Urinary bladder (tissue), 4 donors: ENCODE measurements around the gene RSRC2. TPM values are rescaled to one million over a fixed set of nuclear protein-coding genes. Genes with fewer than 3 reads are reported as not detected.
"Not testable (repeated sequence)": the region's sequence is repeated elsewhere in the genome, so short reads cannot be mapped to it uniquely, and the experiment has no call there.

Experiments
- DNase-seq: peaks from one replicate; pipeline ENCODE4 v3.0.0-alpha.2; 2015; ENCODE audit errors: extremely low spot score
- H3K27ac ChIP-seq: one replicate; pipeline ENCODE4 v1.5.1; 2013; ENCODE audit warnings: low read depth, mild to moderate bottlenecking, moderate library complexity
- H3K36me3 ChIP-seq: one replicate; pipeline ENCODE4 v1.6.1; 2013; ENCODE audit warnings: mild to moderate bottlenecking, moderate library complexity; ENCODE audit not compliant: insufficient read depth
- H3K4me1 ChIP-seq: one replicate; pipeline ENCODE4 v1.6.1; 2013; ENCODE audit warnings: mild to moderate bottlenecking, moderate library complexity; ENCODE audit not compliant: insufficient read depth
- H3K4me3 ChIP-seq: one replicate; pipeline ENCODE4 v1.5.1; 2013; ENCODE audit warnings: low read depth, low read length
- WGBS: extraction: QIAGEN DNeasy Blood & Tissue Kit; methylation state at CpG from one replicate; pipeline ENCODE4 v1.1.7; 2013; 5-methylcytosine and 5-hydroxymethylcytosine counted together
- polyA plus RNA-seq: library from polyadenylated mRNA; stranded (reverse); fragments of 200-250 nt; gene quantifications from one replicate; pipeline ENCODE4 v1.2.3, GENCODE V29; 2013
- total RNA-seq: library from RNA; depleted of rRNA; stranded (reverse); fragments of >200 nt; gene quantifications from one replicate; pipeline ENCODE4 v1.2.3, GENCODE V29; 2014
- donor health status: healthy with polysubstance abuse.
- donor health status: healthy.

The RSRC2 gene
- total and polyA plus RNA-seq, 2 donors, result 55.5 to 87.4 TPM

- H3K4me1 ChIP-seq, result peaks cover 1% of the 10 kb centered on the region
- no peak overlapping the region for H3K4me3 ChIP-seq
- no peak for DNase-seq
- H3K27ac ChIP-seq, result no peak overlapping the region
- H3K36me3 ChIP-seq, result no peaks in the 10 kb centered on the region
- 94% methylated on average over 6 of the region's 6 CpGs for WGBS
Measured at GRCh38 chr12:122528992-122529391, 2.3 kb upstream of the RSRC2 start.

- Histone ChIP-seq H3K4me3 (no peak overlapping the region), H3K27ac (no peak overlapping the region), H3K36me3 (peaks cover 2% of the 10 kb centered on the region), H3K4me1 (peaks cover 1% of the 10 kb centered on the region)
- whole genome bisulfite sequencing, result 95% methylated on average over 7 of the region's 7 CpGs
- DNase-seq, result no peak
Measured at GRCh38 chr12:122528582-122528981, 1.8 kb upstream of the RSRC2 start.

GRCh38 chr12:122527478-122527944, 775 bp upstream of the RSRC2 start:
- no peak for DNase-seq
- peaks cover 1% of the 10 kb centered on the region for H3K4me1 ChIP-seq
- under 1% methylated on average over 21 of the region's 21 CpGs for WGBS
- no peak overlapping the region for H3K27ac ChIP-seq
- peaks cover 2% of the 10 kb centered on the region for H3K36me3 ChIP-seq
- H3K4me3 ChIP-seq, result peak overlapping the region; percentile 56

- DNase-seq, result no peak
- Histone ChIP-seq H3K4me3 (no peak overlapping the region), H3K27ac (no peak overlapping the region), H3K4me1 (peaks cover 1% of the 10 kb centered on the region), H3K36me3 (peaks cover 6% of the 10 kb centered on the region)
- 13% methylated on average over 8 of the region's 8 CpGs for WGBS
Measured at GRCh38 chr12:122523846-122524718, 2.7 kb downstream of the RSRC2 start.

DNA sequence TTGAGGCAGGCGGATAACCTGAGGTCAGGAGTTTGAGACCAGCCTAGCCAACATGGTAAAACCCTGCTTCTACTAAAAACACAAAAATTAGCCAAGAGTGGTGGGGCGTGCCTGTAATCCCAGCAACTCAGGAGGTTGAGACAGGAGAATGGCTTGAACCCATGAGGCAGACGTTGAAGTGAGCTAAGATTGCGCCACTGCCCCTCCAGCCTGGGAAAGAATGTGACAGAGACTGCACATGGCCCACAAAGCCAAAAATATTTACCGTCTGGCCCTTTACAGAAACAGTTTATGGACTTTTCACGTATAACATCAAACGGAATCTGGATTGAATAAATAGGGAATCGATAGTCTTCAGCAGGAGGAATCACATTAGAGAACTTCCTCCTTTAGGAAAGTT, 3.5 kb downstream of the RSRC2 start:
- Histone ChIP-seq H3K36me3 (peaks cover 6% of the 10 kb centered on the region), H3K4me3 (no peak overlapping the region), H3K27ac (no peak overlapping the region), H3K4me1 (no peaks in the 10 kb centered on the region)
- 41% methylated on average over 8 of the region's 8 CpGs for WGBS
- no peak for DNase-seq

DNA sequence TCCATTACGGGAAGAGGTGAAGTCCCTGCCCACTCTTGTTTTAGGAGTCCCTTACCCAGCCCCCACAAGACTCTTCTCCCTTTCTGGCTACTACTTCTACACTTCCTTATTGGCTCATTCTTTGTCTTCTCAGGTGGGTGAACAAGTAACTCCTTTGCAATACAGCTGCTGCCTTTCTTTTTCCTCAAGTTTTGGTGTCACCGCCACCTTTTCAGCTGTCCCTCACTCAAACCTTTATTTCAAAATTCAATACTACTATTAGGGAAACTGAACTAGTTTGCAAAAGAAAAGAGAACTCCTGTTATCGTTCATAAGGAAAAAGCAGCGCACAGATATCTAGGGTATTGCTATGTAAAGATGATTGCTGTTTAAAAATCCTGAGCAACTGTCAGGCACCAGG, 6.1 kb downstream of the RSRC2 start:
- WGBS, result 93% methylated on average over 4 of the region's 4 CpGs
- no peaks in the 10 kb centered on the region for H3K4me1 ChIP-seq
- no peak overlapping the region for H3K4me3 ChIP-seq
- H3K27ac ChIP-seq, result no peak overlapping the region
- peaks cover 12% of the 10 kb centered on the region for H3K36me3 ChIP-seq
- no peak for DNase-seq

DNA sequence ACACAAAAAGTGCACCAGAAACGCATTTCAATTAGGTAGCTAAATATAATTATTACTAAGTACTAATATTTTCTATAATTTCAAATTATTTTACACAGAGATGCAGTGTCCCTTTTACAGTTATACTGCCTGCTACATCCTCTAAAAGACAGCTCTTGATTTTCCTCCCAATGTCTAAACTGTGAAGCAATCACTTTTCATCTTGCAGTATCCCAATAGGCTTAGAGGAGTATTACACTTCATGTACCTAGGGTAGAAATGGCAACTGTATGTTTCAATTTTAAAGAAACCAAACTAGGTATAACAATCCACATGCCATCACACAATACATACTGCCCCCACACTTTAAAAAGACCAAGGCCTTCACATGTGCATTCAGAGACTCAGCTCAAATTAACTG, 7.3 kb downstream of the RSRC2 start:
- no peak overlapping the region for H3K27ac ChIP-seq
- DNase-seq, result no peak
- 88% methylated on average over 1 of the region's 1 CpG for WGBS
- H3K4me3 ChIP-seq, result no peak overlapping the region
- H3K4me1 ChIP-seq, result no peaks in the 10 kb centered on the region
- H3K36me3 ChIP-seq, result peaks cover 12% of the 10 kb centered on the region

- WGBS, result 96% methylated on average over 1 of the region's 1 CpG
- H3K27ac ChIP-seq, result no peak overlapping the region
- no peak for DNase-seq
- H3K4me3 ChIP-seq, result no peak overlapping the region
- peaks cover 11% of the 10 kb centered on the region for H3K36me3 ChIP-seq
- no peaks in the 10 kb centered on the region for H3K4me1 ChIP-seq
Measured at GRCh38 chr12:122518908-122519307, 7.8 kb downstream of the RSRC2 start.

DNA sequence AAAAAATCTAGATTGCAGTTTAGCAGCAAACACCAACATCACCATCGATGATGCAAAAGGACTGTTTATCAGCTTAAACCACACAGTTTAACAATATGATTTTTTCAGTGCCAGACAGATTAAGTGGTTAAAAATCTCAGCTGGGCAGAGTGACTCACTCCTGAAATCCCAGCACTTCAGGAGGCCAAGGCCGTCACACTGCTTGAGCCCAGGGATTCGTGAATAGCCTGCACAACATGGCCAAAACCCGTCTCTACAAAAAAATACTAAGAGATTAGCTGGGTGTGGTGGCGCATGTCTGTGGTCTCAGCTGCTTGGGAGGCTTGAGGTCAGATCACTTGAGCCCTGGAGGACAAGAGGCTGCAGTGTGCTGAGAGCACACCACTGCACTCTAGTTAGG, 8.9 kb downstream of the RSRC2 start:
- no peak for DNase-seq
- H3K27ac ChIP-seq, result no peak overlapping the region
- WGBS, result 46% methylated on average over 5 of the region's 5 CpGs
- peaks cover 10% of the 10 kb centered on the region for H3K36me3 ChIP-seq
- no peak overlapping the region for H3K4me3 ChIP-seq
- no peaks in the 10 kb centered on the region for H3K4me1 ChIP-seq

DNA sequence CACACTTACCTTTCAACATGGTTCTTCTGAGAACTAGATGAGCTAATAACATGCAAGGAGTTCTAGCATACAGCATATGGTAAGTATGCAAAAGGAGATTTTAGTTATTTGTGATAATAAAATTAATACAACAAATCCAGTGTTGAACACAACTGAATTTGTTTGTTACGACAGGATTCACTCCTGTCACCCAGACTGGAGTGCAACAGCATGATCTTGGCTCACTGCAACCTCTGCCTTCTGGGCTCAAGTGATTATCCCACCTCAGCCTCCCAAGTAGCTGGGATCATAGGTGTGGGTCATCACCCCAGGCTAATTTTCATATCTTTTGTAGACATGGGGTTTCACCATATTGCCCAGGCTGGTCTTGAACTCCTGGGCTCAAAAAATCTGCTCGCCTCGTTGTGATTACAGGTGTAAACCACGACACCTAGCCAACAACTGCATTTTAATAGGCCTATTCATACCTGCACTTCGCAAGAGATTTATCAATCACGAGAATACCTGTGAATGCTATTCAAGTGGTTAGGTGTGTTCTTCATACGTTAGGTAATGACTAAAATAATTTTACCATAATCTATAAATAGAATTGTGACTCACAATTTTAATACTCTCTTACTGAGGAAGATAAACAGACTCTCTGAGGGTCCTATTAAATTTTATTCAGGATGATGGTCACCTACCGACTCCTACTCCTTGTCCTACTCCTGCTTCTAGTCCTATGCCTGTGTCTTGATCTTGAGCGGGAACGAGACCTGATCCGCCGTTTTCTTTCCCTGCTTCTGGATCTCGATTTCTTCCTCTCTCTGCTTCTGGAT, 10.0 kb downstream of the RSRC2 start:
- no peak for DNase-seq
- H3K4me3 ChIP-seq, result no peak overlapping the region
- H3K27ac ChIP-seq, result no peak overlapping the region
- WGBS, result 89% methylated on average over 13 of the region's 13 CpGs
- peaks cover 10% of the 10 kb centered on the region for H3K36me3 ChIP-seq
- H3K4me1 ChIP-seq, result no peaks in the 10 kb centered on the region

DNA sequence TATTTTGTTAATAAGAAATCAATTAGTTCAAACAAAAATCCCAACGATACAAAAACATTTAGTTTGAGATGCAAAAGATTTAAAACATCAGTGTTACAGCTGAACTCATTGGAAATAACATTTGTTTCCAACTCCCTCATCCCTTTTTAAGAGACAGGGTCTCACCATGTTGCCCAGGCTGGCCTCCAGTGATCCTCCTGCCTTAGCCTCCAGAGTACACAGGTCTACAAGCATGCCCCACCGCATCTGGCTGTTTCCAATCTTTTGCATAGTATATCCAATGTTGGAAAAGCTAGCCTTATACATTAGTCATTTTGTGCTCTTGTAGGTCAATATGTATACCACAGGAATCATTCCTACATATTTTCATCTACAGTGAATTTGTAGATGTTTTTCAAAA, 11.5 kb downstream of the RSRC2 start:
- peaks cover 8% of the 10 kb centered on the region for H3K36me3 ChIP-seq
- WGBS, result 95% methylated on average over 2 of the region's 2 CpGs
- no peak for DNase-seq

GRCh38 chr12:122513660-122514059, 13.1 kb downstream of the RSRC2 start:
- DNase-seq, result no peak
- peaks cover 10% of the 10 kb centered on the region for H3K36me3 ChIP-seq
- H3K4me1 ChIP-seq, result no peaks in the 10 kb centered on the region
- no peak overlapping the region for H3K4me3 ChIP-seq
- 91% methylated on average over 4 of the region's 4 CpGs for WGBS
- H3K27ac ChIP-seq, result no peak overlapping the region

More for the DNA sequence above, 11.5 kb downstream of the RSRC2 start:
- Histone ChIP-seq H3K4me1 (no peaks in the 10 kb centered on the region), H3K27ac (no peak overlapping the region), H3K4me3 (no peak overlapping the region)

DNA sequence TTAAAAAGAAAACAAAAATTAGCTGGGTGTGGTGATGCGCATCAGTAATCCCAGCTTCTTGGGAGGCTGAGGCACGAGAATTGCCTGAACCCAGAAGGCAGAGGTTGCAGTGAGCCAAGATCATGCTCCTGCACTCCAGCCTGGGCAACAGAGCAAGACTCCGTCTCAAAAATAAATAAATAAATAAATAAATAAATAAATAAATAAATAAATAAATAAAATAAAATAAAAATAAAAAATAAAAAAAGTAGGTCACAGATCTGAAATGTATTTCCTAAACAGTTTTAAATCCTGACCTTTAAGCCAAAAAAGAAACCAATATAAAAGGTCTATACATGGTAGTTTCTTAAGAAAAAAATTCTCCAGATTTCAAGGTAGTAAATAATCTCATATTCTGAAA, 13.7 kb downstream of the RSRC2 start:
- not testable (repeated sequence) for DNase-seq, H3K4me1 ChIP-seq, H3K4me3 ChIP-seq, H3K27ac ChIP-seq
- peaks cover 13% of the 10 kb centered on the region for H3K36me3 ChIP-seq
- 87% methylated on average over 3 of the region's 3 CpGs for WGBS

- Histone ChIP-seq H3K36me3 (peaks cover 13% of the 10 kb centered on the region), H3K4me3 (no peak overlapping the region), H3K4me1 (no peaks in the 10 kb centered on the region), H3K27ac (no peak overlapping the region)
- DNase-seq, result no peak
- 94% methylated on average over 5 of the region's 5 CpGs for WGBS
Measured at GRCh38 chr12:122508163-122508562, 18.6 kb downstream of the RSRC2 start.
